Calu3 (cell line): ENCODE measurements around the gene RPL37A. TPM values are rescaled to one million over a fixed set of nuclear protein-coding genes. Genes with fewer than 3 reads are reported as not detected.
A peak's percentile ranks its signal among the peaks of the same experiment; 100 is the strongest.

Experiments used
- BruUV-seq: library from RNA; stranded (reverse); fragments of 400-500 nt; replicated peaks from 2 replicates; lab custom pipeline; 2021; lab: Mats Ljungman, UMichigan
- CTCF ChIA-PET: fragments of 300-600 bp; sonication (Branson Sonifier 250); formaldehyde crosslinking; loops from one replicate; lab custom pipeline; 2022; ENCODE audit warnings: antibody characterized with exemption; lab: Charles Lee
- DNase-seq: peaks from one replicate; pipeline ENCODE4 v3.0.0; 2022
- H3K27ac Mint-ChIP-seq: one replicate; pipeline ENCODE4 v1.8.0; 2022; ENCODE audit warnings: mixed read lengths; ENCODE audit not compliant: unreplicated experiment
- H3K27me3 Mint-ChIP-seq: one replicate; pipeline ENCODE4 v1.8.0; 2022; ENCODE audit warnings: mixed read lengths; ENCODE audit not compliant: unreplicated experiment
- H3K36me3 Mint-ChIP-seq: one replicate; pipeline ENCODE4 v1.8.0; 2022; ENCODE audit warnings: mild to moderate bottlenecking, moderate library complexity, mixed read lengths; ENCODE audit not compliant: insufficient read depth, unreplicated experiment
- H3K4me1 Mint-ChIP-seq: one replicate; pipeline ENCODE4 v1.8.0; 2022; ENCODE audit warnings: mild to moderate bottlenecking, low read depth, mixed read lengths; ENCODE audit not compliant: unreplicated experiment
- H3K4me3 Mint-ChIP-seq: one replicate; pipeline ENCODE4 v1.8.0; 2022; ENCODE audit warnings: mild to moderate bottlenecking, low read depth, moderate library complexity, mixed read lengths; ENCODE audit not compliant: unreplicated experiment
- H3K9me3 Mint-ChIP-seq: one replicate; pipeline ENCODE4 v1.8.0; 2022; ENCODE audit warnings: low read depth, mixed read lengths; ENCODE audit not compliant: unreplicated experiment
- intact Hi-C: fragments of 100-400 bp; cut with micrococcal nuclease; formaldehyde crosslinking; loops from one replicate; pipeline ENCODE4 v1.10.0; 2022; ENCODE audit not compliant: unreplicated experiment
- total RNA-seq: library from RNA; stranded (reverse); gene quantifications from 2 replicates; pipeline ENCODE4 v1.2.3, GENCODE V29; 2022
- TF ChIP-seq, protein P1 (sequence below): fragments of 200-600 bp; IDR thresholded peaks from one replicate; pipeline ENCODE4 v1.8.0; 2022; ENCODE audit warnings: antibody characterized with exemption; ENCODE audit not compliant: unreplicated experiment

RPL37A gene
- total RNA-seq, 1 experiment from 2014 or later, result 1,889 TPM

DNA sequence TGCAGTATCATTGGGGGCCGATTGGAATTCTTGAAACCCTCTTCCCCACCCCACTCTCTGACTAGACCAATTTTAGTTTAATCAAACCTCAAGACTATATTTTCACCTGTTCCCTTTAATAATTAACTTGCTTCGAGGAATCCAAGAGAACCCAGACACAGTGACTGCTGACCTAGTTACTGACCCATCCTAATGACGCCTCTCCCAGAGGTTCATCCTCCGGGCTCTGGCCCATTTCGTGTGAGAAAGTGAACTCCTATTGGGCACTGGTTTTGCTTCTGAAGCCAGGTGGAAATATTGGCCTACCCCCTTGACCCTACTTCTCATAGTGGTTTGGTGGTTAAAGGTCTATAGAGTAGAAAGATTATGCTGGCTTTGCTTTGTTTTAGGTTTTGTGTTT lies 39.9 kb downstream of the RPL37A start:
- Mint-ChIP-seq H3K27ac (no peak overlapping the region), H3K36me3 (no peaks in the 10 kb centered on the region), H3K27me3 (no peaks in the 10 kb centered on the region), H3K4me1 (peaks cover 36% of the 10 kb centered on the region), H3K4me3 (no peak overlapping the region), H3K9me3 (no peaks in the 10 kb centered on the region)
- CTCF ChIA-PET, result no interaction called here
- DNase-seq, result no peak
- no TSS peak for BruUV-seq
- intact Hi-C loops, result no loop called here
- TF ChIP-seq, protein P1, sequence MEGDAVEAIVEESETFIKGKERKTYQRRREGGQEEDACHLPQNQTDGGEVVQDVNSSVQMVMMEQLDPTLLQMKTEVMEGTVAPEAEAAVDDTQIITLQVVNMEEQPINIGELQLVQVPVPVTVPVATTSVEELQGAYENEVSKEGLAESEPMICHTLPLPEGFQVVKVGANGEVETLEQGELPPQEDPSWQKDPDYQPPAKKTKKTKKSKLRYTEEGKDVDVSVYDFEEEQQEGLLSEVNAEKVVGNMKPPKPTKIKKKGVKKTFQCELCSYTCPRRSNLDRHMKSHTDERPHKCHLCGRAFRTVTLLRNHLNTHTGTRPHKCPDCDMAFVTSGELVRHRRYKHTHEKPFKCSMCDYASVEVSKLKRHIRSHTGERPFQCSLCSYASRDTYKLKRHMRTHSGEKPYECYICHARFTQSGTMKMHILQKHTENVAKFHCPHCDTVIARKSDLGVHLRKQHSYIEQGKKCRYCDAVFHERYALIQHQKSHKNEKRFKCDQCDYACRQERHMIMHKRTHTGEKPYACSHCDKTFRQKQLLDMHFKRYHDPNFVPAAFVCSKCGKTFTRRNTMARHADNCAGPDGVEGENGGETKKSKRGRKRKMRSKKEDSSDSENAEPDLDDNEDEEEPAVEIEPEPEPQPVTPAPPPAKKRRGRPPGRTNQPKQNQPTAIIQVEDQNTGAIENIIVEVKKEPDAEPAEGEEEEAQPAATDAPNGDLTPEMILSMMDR, result no peak

- no TSS peak for BruUV-seq
- CTCF ChIA-PET, result no interaction called here
- no peak overlapping the region for H3K4me3 Mint-ChIP-seq
- no peaks in the 10 kb centered on the region for H3K36me3 Mint-ChIP-seq
- no peak overlapping the region for H3K27ac Mint-ChIP-seq
- no peak for DNase-seq
- H3K9me3 Mint-ChIP-seq, result no peaks in the 10 kb centered on the region
- H3K4me1 Mint-ChIP-seq, result peaks cover 36% of the 10 kb centered on the region
- intact Hi-C loops, result no loop called here
- TF ChIP-seq, protein P1, result no peak
- no peaks in the 10 kb centered on the region for H3K27me3 Mint-ChIP-seq
These were observed 40.5 kb downstream of the RPL37A start for GRCh38 chr2:216539120-216539519.

- intact Hi-C loops, result no loop called here
- Mint-ChIP-seq H3K4me1 (peaks cover 36% of the 10 kb centered on the region), H3K36me3 (no peaks in the 10 kb centered on the region), H3K4me3 (peak overlapping the region; percentile 5), H3K9me3 (no peaks in the 10 kb centered on the region), H3K27me3 (peaks cover 6% of the 10 kb centered on the region), H3K27ac (peak overlapping the region; percentile 50)
- TF ChIP-seq, protein P1, result no peak
- no TSS peak for BruUV-seq
- peak; percentile 75 for DNase-seq
- CTCF ChIA-PET, result interaction anchor here (0.5 kb wide), 1 partner anchor 34 kb away, joined by 4 read pairs; no protein-coding TSS in a partner anchor
These were observed 41.2 kb downstream of the RPL37A start for GRCh38 chr2:216539791-216540241.

DNA sequence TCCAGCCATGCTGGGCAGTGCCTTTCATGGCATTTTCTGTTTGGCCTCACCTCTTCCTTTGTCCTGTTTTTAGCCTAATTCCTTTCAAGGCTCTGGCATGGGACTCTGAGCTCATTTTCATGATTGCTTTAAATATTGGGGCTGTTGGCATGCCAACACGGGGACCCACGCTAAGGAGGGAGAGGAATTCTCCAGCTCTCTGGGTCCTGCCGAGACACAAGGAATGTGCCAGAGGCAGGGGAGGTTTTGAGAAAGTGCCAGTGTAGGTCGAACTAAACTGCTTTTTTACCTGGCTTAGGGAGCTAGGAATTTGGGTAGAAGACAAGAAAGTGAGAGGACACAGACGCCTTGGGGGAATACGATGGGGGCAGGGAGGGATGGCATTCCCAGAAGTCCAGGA lies 42.3 kb downstream of the RPL37A start:
- TF ChIP-seq, protein P1, result no peak
- intact Hi-C loops, result no loop called here
- no TSS peak for BruUV-seq
- Mint-ChIP-seq H3K27me3 (peaks cover 14% of the 10 kb centered on the region), H3K27ac (no peak overlapping the region), H3K36me3 (no peaks in the 10 kb centered on the region), H3K9me3 (no peaks in the 10 kb centered on the region), H3K4me3 (no peak overlapping the region), H3K4me1 (peaks cover 36% of the 10 kb centered on the region)
- DNase-seq, result no peak
- CTCF ChIA-PET, result interaction anchor here (0.8 to 1.0 kb wide), 2 partner anchors 10 to 22 kb away, joined by 3 read pairs; no protein-coding TSS in a partner anchor
